HepG2 (cell line): ENCODE measurements around the gene ENG. TPM values are rescaled to one million over a fixed set of nuclear protein-coding genes. Genes with fewer than 3 reads are reported as not detected.

Experiments used
- ATAC-seq: fragments of 200-7000 bp; cut with Tn5 transposase; 3 replicates; pipeline ENCODE4 v1.9.1; 2020; ENCODE audit warnings: mild to moderate bottlenecking, moderate library complexity
- BruUV-seq: library from RNA; stranded (reverse); fragments of 400-500 nt; replicated peaks from 2 replicates; lab custom pipeline; 2021; lab: Mats Ljungman, UMichigan
- CTCF ChIA-PET: fragments of 300-600 bp; formaldehyde crosslinking; extraction: SDS; loops from one replicate; lab custom pipeline; 2021; ENCODE audit warnings: low total read pairs, inconsistent platforms, low intra/inter-chr PET ratio; lab: Yijun Ruan, JAX
- POLR2A ChIA-PET: fragments of 350-600 bp; sonication (Branson Sonifier 250); formaldehyde crosslinking; loops from one replicate; lab custom pipeline; 2020; ENCODE audit warnings: antibody characterized with exemption, inconsistent platforms; lab: Yijun Ruan, JAX
- DNase-seq: peaks from one replicate; pipeline ENCODE4 v3.0.0-alpha.2; 2015; ENCODE audit warnings: low spot score
- FAIRE-seq: peaks from 3 replicates; lab custom pipeline; 2011; peaks lifted over from hg19 to GRCh38; lab: Jason Lieb, UNC
- H2AFZ ChIP-seq: one replicate; pipeline ENCODE4 v1.6.1; 2011; ENCODE audit warnings: low read length, inconsistent platforms
- H3K27ac ChIP-seq: fragments of 300-600 bp; 3 replicates; pipeline ENCODE4 v1.8.0; 2011; ENCODE audit warnings: mixed run types, mild to moderate bottlenecking, mixed read lengths, low read length, inconsistent platforms; ENCODE audit not compliant: insufficient read depth; ENCODE audit errors: extremely low read length
- H3K27me3 ChIP-seq, 2 experiments: fragments of 200-600 bp in 1 of 2; 2 replicates in 1 of 2; 3 replicates in 1 of 2; pipeline versions ENCODE4 v1.6.0 to v1.8.0; 2011; ENCODE audit warnings: low read length in 2 of 2, mild to moderate bottlenecking in 2 of 2, moderate library complexity in 2 of 2, inconsistent platforms in 1 of 2; ENCODE audit not compliant: insufficient read depth in 2 of 2, control insufficient read depth in 1 of 2
- H3K36me3 ChIP-seq, 2 experiments: fragments of 200-600 bp in 1 of 2; replicated peaks in 1 of 2; 2 replicates in 1 of 2; 3 replicates in 1 of 2; pipeline versions ENCODE4 v1.5.1 to v1.8.0; 2011; ENCODE audit warnings: low read length in 2 of 2, inconsistent platforms in 1 of 2; ENCODE audit not compliant: insufficient read depth in 2 of 2, control insufficient read depth in 1 of 2
- H3K4me1 ChIP-seq: 2 replicates; pipeline ENCODE4 v1.5.1; 2012; ENCODE audit warnings: low read length, inconsistent platforms; ENCODE audit not compliant: insufficient read depth
- H3K4me2 ChIP-seq: 2 replicates; pipeline ENCODE4 v1.6.0; 2011; ENCODE audit warnings: low read depth, low read length, inconsistent platforms
- H3K4me3 ChIP-seq, 3 experiments: fragments of 200-600 bp in 1 of 3; sonication (generic), shearing (Covaris generic) in 1 of 3; replicated peaks in 1 of 3; 2 replicates each; pipeline ENCODE4 v1.5.1; 2011 to 2016; ENCODE audit warnings: low read length in 3 of 3, inconsistent platforms in 2 of 3, low read depth in 2 of 3, mild to moderate bottlenecking in 2 of 3, control low read depth in 1 of 3, mixed read lengths in 1 of 3; ENCODE audit not compliant: insufficient read depth in 1 of 3
- H3K79me2 ChIP-seq: one replicate; pipeline ENCODE4 v1.6.1; 2011; ENCODE audit warnings: low read length, inconsistent platforms; ENCODE audit not compliant: insufficient read depth
- H3K9ac ChIP-seq: 2 replicates; pipeline ENCODE4 v1.6.0; 2011; ENCODE audit warnings: mild to moderate bottlenecking, low read depth, low read length, inconsistent platforms; ENCODE audit not compliant: insufficient read depth
- H3K9me3 ChIP-seq: 2 replicates; pipeline ENCODE4 v1.5.1; 2012; ENCODE audit warnings: mild to moderate bottlenecking, low read length
- H4K20me1 ChIP-seq: 2 replicates; pipeline ENCODE4 v1.6.0; 2011; ENCODE audit warnings: inconsistent platforms, mild to moderate bottlenecking, low read length, moderate library complexity; ENCODE audit not compliant: insufficient read depth
- EEA1 ChIP-seq: sonication (generic); formaldehyde crosslinking; IDR thresholded peaks from 2 replicates; pipeline ENCODE4 v1.5.1; 2020; ENCODE audit warnings: mild to moderate bottlenecking, missing genetic modification reagents, borderline replicate concordance
- HNRNPL ChIP-seq: fragments of 200-400 bp; formaldehyde crosslinking; IDR thresholded peaks from 2 replicates; pipeline ENCODE4 v1.6.1; 2017; ENCODE audit warnings: mild to moderate bottlenecking, low read depth, low read length
- RFXAP ChIP-seq: sonication (generic); formaldehyde crosslinking; IDR thresholded peaks from 2 replicates; pipeline ENCODE4 v1.4.0; 2020; ENCODE audit warnings: missing genetic modification reagents, borderline replicate concordance
- SALL2 ChIP-seq: sonication (generic); formaldehyde crosslinking; IDR thresholded peaks from 2 replicates; pipeline ENCODE4 v1.8.1; 2023; ENCODE audit warnings: mild to moderate bottlenecking, missing genetic modification reagents, inconsistent platforms
- ZC3H13 ChIP-seq: sonication (generic); formaldehyde crosslinking; IDR thresholded peaks from 2 replicates; pipeline ENCODE4 v1.8.1; 2023; ENCODE audit warnings: mild to moderate bottlenecking, missing genetic modification reagents, moderate library complexity
- ZNF331 ChIP-seq: sonication (generic); formaldehyde crosslinking; IDR thresholded peaks from 2 replicates; pipeline ENCODE4 v1.4.0; 2020; ENCODE audit warnings: missing genetic modification reagents
- ZNF451 ChIP-seq: sonication (generic); formaldehyde crosslinking; IDR thresholded peaks from 2 replicates; pipeline ENCODE4 v1.5.0; 2020; ENCODE audit warnings: mild to moderate bottlenecking, missing genetic modification reagents
- ZNF768 ChIP-seq: sonication (generic); formaldehyde crosslinking; IDR thresholded peaks from 2 replicates; pipeline ENCODE4 v1.4.0; 2020; ENCODE audit warnings: missing genetic modification reagents
- WGBS: methylation state at CpG from one replicate; pipeline ENCODE4 v1.1.6; 2017; ENCODE audit warnings: low lambda C conversion rate; 5-methylcytosine and 5-hydroxymethylcytosine counted together
- in situ Hi-C: cut with HindIII; loops from 2 replicates; pipeline ENCODE4 v1.10.0; 2017; ENCODE audit warnings: low pct_unique_long_range_greater_than_20kb; ENCODE audit not compliant: extremely low pct_ligation_motif_present
- intact Hi-C: fragments of 100-400 bp; cut with micrococcal nuclease; formaldehyde crosslinking; loops from one replicate; pipeline ENCODE4 v1.10.0; 2022; ENCODE audit not compliant: unreplicated experiment
- polyA plus RNA-seq, 8 experiments: library from polyadenylated mRNA; depleted of rRNA in 3 of 8; stranded (reverse) in 7 of 8; unstranded in 1 of 8; fragments of >200 nt; fragmentation: Illumina TruSeq in 4 of 8; extraction: Trizol in 4 of 8; gene quantifications; 2 replicates each; pipeline versions ENCODE4 v1.2.1 to v1.2.3, GENCODE V29; 2011 to 2016; ENCODE audit warnings: low read depth in 4 of 8, missing spikeins in 1 of 8, mixed read lengths in 1 of 8; ENCODE audit not compliant: insufficient read depth in 1 of 8
- total RNA-seq, 5 experiments: library from RNA; depleted of rRNA; stranded (reverse); fragments of >200 nt; fragmentation: Illumina TruSeq; extraction: Trizol; gene quantifications; 2 replicates each; pipeline ENCODE4 v1.2.3, GENCODE V29; 2016; ENCODE audit warnings: low read depth in 1 of 5
- TF ChIP-seq, protein P1 (sequence below): sonication (generic); formaldehyde crosslinking; IDR thresholded peaks from 2 replicates; pipeline ENCODE4 v1.8.1; 2023; ENCODE audit warnings: missing genetic modification reagents, inconsistent platforms, borderline replicate concordance
- TF ChIP-seq, protein P2 (sequence below): sonication (generic); formaldehyde crosslinking; IDR thresholded peaks from 2 replicates; pipeline ENCODE4 v1.4.0; 2020; ENCODE audit warnings: missing genetic modification reagents
- TF ChIP-seq, protein P3 (sequence below): sonication (generic); formaldehyde crosslinking; IDR thresholded peaks from 2 replicates; pipeline ENCODE4 v1.4.0; 2020; ENCODE audit warnings: missing genetic modification reagents

ENG gene
- total and polyA plus RNA-seq, 2 of the 13 experiments (the other 11 are each of a cell fraction or from before 2014, with no cell fraction given): 0.02 to 1.1 TPM

DNA sequence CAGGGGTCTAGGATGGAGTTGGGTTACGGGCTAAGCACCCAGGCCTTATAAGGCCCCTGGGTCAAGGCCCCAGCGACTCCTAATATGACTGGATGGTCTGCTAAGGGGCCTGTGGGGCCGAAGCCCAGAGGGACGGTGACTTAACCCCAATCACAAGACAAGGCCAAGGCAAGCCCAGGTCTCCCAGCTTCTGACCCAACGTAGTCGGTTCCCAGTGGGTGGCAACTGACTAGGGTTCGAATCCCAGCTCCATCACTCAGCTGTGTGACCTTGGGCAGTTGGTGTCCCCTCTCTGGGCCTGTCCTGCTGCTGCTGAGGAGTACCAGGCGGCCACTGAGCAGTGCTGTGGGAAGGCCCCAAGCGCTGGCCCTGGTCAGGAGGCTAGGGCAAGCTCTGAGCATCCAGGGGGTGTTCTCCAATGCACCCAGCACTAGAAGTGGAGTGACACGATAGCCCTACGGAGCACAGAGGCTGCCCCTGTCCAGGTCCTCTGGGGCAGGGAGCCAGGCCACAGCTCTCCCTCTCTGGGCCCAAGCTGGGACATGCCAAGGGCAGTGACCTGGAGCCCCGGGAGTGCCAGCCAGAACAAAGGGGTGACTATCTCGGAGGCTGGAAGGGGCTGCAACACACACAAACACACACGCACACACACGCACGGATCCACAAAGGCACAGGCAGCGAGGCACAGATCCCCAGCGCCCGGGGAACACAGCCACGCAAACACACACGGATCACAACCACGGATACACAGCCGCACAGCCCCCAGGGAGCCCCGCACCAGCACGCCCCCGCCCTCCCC, 22.5 kb upstream of the ENG start:
- Histone ChIP-seq H3K4me1 (peaks cover 38% of the 10 kb centered on the region), H4K20me1 (no peaks in the 10 kb centered on the region), H3K27me3 (no peaks in the 10 kb centered on the region), H2AFZ (no peak overlapping the region), H3K27ac (peak overlapping the region; percentile 14), H3K36me3 (no peaks in the 10 kb centered on the region), H3K4me2 (peak overlapping the region; percentile 87), H3K9me3 (no peaks in the 10 kb centered on the region), H3K9ac (peak overlapping the region; percentile 63; the same call in 1 of the 2 replicates), H3K79me2 (no peaks in the 10 kb centered on the region), H3K4me3 (peak overlapping the region; percentile 67 to 82 (median 69))
- TSS peak; percentile 52 for BruUV-seq
- 76% methylated on average over 5 of the region's 26 CpGs for WGBS
- ChIA-PET POLR2A (interaction anchor here (2.1 to 2.3 kb wide), 2 partner anchors 20 to 40 kb away, joined by 6 to 11 read pairs; partner anchors contain the start of gene ST6GALNAC4), CTCF (no interaction called here)
- peak; percentile 63 for ATAC-seq
- in situ Hi-C loops: no loop called here
- FAIRE-seq: no peak
- intact Hi-C loops: no loop called here
- no peak for DNase-seq
- TF ChIP-seq SALL2 (0 out of 2 replicates have a peak, but pooled peaks have one; percentile 40), ZC3H13 (CRISPR knock-in tag) (0 out of 2 replicates have a peak, but pooled peaks have one; percentile 42), HNRNPL (peak; percentile 87), EEA1 (CRISPR knock-in tag) (0 out of 2 replicates have a peak, but pooled peaks have one; percentile 2), ZNF451 (CRISPR knock-in tag) (0 out of 2 replicates have a peak, but pooled peaks have one; percentile 13), ZNF331 (CRISPR knock-in tag) (no peak), RFXAP (CRISPR knock-in tag) (no peak), ZNF768 (peak; percentile 99)
- TF ChIP-seq, protein P1, sequence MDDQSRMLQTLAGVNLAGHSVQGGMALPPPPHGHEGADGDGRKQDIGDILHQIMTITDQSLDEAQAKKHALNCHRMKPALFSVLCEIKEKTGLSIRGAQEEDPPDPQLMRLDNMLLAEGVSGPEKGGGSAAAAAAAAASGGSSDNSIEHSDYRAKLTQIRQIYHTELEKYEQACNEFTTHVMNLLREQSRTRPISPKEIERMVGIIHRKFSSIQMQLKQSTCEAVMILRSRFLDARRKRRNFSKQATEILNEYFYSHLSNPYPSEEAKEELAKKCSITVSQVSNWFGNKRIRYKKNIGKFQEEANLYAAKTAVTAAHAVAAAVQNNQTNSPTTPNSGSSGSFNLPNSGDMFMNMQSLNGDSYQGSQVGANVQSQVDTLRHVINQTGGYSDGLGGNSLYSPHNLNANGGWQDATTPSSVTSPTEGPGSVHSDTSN (CRISPR knock-in tag): no peak
- TF ChIP-seq, protein P2, sequence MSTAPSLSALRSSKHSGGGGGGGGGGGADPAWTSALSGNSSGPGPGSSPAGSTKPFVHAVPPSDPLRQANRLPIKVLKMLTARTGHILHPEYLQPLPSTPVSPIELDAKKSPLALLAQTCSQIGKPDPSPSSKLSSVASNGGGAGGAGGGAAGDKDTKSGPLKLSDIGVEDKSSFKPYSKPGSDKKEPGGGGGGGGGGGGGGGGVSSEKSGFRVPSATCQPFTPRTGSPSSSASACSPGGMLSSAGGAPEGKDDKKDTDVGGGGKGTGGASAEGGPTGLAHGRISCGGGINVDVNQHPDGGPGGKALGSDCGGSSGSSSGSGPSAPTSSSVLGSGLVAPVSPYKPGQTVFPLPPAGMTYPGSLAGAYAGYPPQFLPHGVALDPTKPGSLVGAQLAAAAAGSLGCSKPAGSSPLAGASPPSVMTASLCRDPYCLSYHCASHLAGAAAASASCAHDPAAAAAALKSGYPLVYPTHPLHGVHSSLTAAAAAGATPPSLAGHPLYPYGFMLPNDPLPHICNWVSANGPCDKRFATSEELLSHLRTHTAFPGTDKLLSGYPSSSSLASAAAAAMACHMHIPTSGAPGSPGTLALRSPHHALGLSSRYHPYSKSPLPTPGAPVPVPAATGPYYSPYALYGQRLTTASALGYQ (CRISPR knock-in tag): no peak
- TF ChIP-seq, protein P3, sequence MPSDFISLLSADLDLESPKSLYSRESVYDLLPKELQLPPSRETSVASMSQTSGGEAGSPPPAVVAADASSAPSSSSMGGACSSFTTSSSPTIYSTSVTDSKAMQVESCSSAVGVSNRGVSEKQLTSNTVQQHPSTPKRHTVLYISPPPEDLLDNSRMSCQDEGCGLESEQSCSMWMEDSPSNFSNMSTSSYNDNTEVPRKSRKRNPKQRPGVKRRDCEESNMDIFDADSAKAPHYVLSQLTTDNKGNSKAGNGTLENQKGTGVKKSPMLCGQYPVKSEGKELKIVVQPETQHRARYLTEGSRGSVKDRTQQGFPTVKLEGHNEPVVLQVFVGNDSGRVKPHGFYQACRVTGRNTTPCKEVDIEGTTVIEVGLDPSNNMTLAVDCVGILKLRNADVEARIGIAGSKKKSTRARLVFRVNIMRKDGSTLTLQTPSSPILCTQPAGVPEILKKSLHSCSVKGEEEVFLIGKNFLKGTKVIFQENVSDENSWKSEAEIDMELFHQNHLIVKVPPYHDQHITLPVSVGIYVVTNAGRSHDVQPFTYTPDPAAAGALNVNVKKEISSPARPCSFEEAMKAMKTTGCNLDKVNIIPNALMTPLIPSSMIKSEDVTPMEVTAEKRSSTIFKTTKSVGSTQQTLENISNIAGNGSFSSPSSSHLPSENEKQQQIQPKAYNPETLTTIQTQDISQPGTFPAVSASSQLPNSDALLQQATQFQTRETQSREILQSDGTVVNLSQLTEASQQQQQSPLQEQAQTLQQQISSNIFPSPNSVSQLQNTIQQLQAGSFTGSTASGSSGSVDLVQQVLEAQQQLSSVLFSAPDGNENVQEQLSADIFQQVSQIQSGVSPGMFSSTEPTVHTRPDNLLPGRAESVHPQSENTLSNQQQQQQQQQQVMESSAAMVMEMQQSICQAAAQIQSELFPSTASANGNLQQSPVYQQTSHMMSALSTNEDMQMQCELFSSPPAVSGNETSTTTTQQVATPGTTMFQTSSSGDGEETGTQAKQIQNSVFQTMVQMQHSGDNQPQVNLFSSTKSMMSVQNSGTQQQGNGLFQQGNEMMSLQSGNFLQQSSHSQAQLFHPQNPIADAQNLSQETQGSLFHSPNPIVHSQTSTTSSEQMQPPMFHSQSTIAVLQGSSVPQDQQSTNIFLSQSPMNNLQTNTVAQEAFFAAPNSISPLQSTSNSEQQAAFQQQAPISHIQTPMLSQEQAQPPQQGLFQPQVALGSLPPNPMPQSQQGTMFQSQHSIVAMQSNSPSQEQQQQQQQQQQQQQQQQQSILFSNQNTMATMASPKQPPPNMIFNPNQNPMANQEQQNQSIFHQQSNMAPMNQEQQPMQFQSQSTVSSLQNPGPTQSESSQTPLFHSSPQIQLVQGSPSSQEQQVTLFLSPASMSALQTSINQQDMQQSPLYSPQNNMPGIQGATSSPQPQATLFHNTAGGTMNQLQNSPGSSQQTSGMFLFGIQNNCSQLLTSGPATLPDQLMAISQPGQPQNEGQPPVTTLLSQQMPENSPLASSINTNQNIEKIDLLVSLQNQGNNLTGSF (CRISPR knock-in tag): 0 out of 2 replicates have a peak, but pooled peaks have one; percentile 30
